ENCODE measurements around the gene PPA2. TPM values are rescaled to one million over a fixed set of nuclear protein-coding genes. Genes with fewer than 3 reads are reported as not detected.
A peak's percentile ranks its signal among the peaks of the same experiment; 100 is the strongest.

PPA2 gene
- 100 to 1,000 TPM in 1 of 2 donors, 10 to 100 TPM in 1; 88.5 to 113 TPM for total RNA-seq
- 10 to 100 TPM; 69.3 to 76.8 TPM for polyA plus RNA-seq (ENCODE audit: insufficient read length in 2 of 2)
- long read RNA-seq, donor 1, transcript PPA2-202 (11 exons, 1,414 nt), result minor isoform, 9 of 34 reads
- long read RNA-seq, donor 1, transcript PPA2-201 (12 exons, 1,684 nt), result major isoform, 17 of 34 reads
- long read RNA-seq, donor 1, partial matches to known transcripts, result 0 of 34 reads
- long read RNA-seq, donor 1, other reads (novel, unspliced or antisense), result 0 of 34 reads
- long read RNA-seq, donor 2, transcript PPA2-201 (12 exons, 1,684 nt), result major isoform, 6 of 7 reads
- long read RNA-seq, donor 2, partial matches to known transcripts, result 0 of 7 reads
- long read RNA-seq, donor 2, other reads (novel, unspliced or antisense), result 0 of 7 reads
- long read RNA-seq, donor 3, transcript PPA2-201 (12 exons, 1,684 nt), result major isoform, 19 of 26 reads
- long read RNA-seq, donor 3, partial matches to known transcripts, result 0 of 26 reads
- long read RNA-seq, donor 3, other reads (novel, unspliced or antisense), result 0 of 26 reads
- long read RNA-seq, donor 4, transcript PPA2-201 (12 exons, 1,684 nt), result major isoform, 39 of 81 reads
- long read RNA-seq, donor 4, partial matches to known transcripts, result 31 of 81 reads
- long read RNA-seq, donor 4, other reads (novel, unspliced or antisense), result 0 of 81 reads

GRCh38 chr4:105473324-105474098, at the start of gene PPA2:
Gene PPA2, minus strand, starts transcription at chr4:105474062. Its CDS starts 12 bp downstream, at chr4:105474050.
- H3K36me3 ChIP-seq (ENCODE audit: control insufficient read depth, insufficient read depth, low read length), result no peaks in the 10 kb centered on the region
- WGBS (ENCODE audit: insufficient coverage), result under 1% methylated on average over 69 of the region's 72 CpGs

DNA sequence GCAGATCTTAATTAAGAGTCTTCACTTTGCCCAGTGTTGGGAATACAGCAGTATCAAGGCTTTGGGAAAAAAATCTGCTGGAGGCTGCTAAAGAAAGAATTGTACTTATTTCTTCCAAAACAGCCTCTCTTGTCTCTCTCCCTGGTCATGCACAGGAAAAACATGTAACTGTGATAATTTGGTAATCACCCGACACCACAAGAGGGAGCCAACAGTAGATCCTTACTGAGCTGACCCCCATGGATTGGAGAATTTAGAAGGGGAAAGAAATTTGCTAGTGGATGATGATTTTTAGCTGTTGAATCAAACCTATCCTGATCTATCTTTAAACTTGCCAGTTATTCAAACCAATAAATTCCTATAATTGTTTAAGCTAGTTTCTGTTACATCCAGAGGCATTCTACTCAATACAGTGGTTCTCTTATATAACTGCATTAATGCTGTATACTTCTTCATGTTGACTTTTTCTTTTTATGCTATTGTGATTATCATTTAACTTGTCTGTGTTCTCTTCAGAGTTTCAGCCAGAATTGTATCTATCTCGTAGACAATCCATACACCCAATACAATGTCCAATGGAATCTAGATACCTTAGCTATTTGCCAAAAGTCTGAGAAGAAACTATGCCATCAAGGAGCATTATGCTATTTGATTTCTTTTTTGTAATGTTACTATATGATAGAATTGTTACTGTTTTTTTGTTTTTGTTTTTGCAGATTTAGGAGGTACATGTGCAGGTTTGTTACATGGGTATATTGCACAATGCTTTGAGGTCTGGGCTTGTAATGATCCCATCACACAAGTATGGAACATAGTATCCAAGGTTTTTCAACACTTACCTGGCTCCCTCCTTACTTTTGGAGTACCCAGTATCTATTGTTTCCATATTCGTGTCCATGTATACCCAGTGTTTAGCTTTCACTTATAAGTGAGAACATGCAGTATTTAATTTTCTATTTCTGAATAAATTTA, 47.2 kb upstream of the PPA2 start:
- no CpG with 5 or more reads among the region's 3 CpGs for WGBS (ENCODE audit: insufficient coverage)
- no peak overlapping the region for H3K27ac ChIP-seq (ENCODE audit: low read depth, low read length)
- no peaks in the 10 kb centered on the region for H3K4me1 ChIP-seq (ENCODE audit: control insufficient read depth, insufficient read depth, low read length)
- no peaks in the 10 kb centered on the region for H3K27me3 ChIP-seq (ENCODE audit: control insufficient read depth, insufficient read depth, low read length)
- no peaks in the 10 kb centered on the region for H3K36me3 ChIP-seq (ENCODE audit: control insufficient read depth, insufficient read depth, low read length)
- H3K4me3 ChIP-seq (ENCODE audit: low read depth, low read length), result no peak overlapping the region
- DNase-seq (ENCODE audit: low read depth in 4 of 6, low spot score in 6 of 6), result peak in 4 of 6 donors; percentile 28 to 84 (median 58)
- H3K9me3 ChIP-seq (ENCODE audit: control insufficient read depth, insufficient read depth, low read length), result no peaks in the 10 kb centered on the region

More at GRCh38 chr4:105473324-105474098, at the start of gene PPA2:
- Histone ChIP-seq H3K27me3 (ENCODE audit: control insufficient read depth, insufficient read depth, low read length) (no peaks in the 10 kb centered on the region), H3K4me1 (ENCODE audit: control insufficient read depth, insufficient read depth, low read length) (no peaks in the 10 kb centered on the region), H3K9me3 (ENCODE audit: control insufficient read depth, insufficient read depth, low read length) (no peaks in the 10 kb centered on the region), H3K4me3 (ENCODE audit: low read depth, low read length) (peak within 1 kb of the TSS; percentile 96), H3K27ac (ENCODE audit: low read depth, low read length) (peak within 1 kb of the TSS; percentile 98)
- peak; percentile 60 to 94 (median 72) for DNase-seq (ENCODE audit: low read depth in 4 of 6, low spot score in 6 of 6)

GRCh38 chr4:105510245-105510644, 36.4 kb upstream of the PPA2 start:
- DNase-seq (ENCODE audit: low read depth in 4 of 6, low spot score in 6 of 6), result peak in 1 of 6 donors; percentile 54
- H3K27me3 ChIP-seq (ENCODE audit: control insufficient read depth, insufficient read depth, low read length), result no peaks in the 10 kb centered on the region
- no peaks in the 10 kb centered on the region for H3K4me1 ChIP-seq (ENCODE audit: control insufficient read depth, insufficient read depth, low read length)
- no peak overlapping the region for H3K27ac ChIP-seq (ENCODE audit: low read depth, low read length)
- no peak overlapping the region for H3K4me3 ChIP-seq (ENCODE audit: low read depth, low read length)
- no peaks in the 10 kb centered on the region for H3K9me3 ChIP-seq (ENCODE audit: control insufficient read depth, insufficient read depth, low read length)
- H3K36me3 ChIP-seq (ENCODE audit: control insufficient read depth, insufficient read depth, low read length), result no peaks in the 10 kb centered on the region
- WGBS (ENCODE audit: insufficient coverage), result 89% methylated on average over 1 of the region's 2 CpGs

- Histone ChIP-seq H3K36me3 (ENCODE audit: control insufficient read depth, insufficient read depth, low read length) (no peaks in the 10 kb centered on the region), H3K9me3 (ENCODE audit: control insufficient read depth, insufficient read depth, low read length) (no peaks in the 10 kb centered on the region), H3K4me1 (ENCODE audit: control insufficient read depth, insufficient read depth, low read length) (no peaks in the 10 kb centered on the region), H3K27me3 (ENCODE audit: control insufficient read depth, insufficient read depth, low read length) (no peaks in the 10 kb centered on the region), H3K4me3 (ENCODE audit: low read depth, low read length) (no peak overlapping the region), H3K27ac (ENCODE audit: low read depth, low read length) (no peak overlapping the region)
- DNase-seq (ENCODE audit: low read depth in 4 of 6, low spot score in 6 of 6), result no peak
- no CpG with 5 or more reads among the region's 1 CpG for WGBS (ENCODE audit: insufficient coverage)
Measured at GRCh38 chr4:105509714-105510113, 35.9 kb upstream of the PPA2 start.

- Histone ChIP-seq H3K4me1 (ENCODE audit: control insufficient read depth, insufficient read depth, low read length) (no peaks in the 10 kb centered on the region), H3K4me3 (ENCODE audit: low read depth, low read length) (no peak overlapping the region), H3K36me3 (ENCODE audit: control insufficient read depth, insufficient read depth, low read length) (no peaks in the 10 kb centered on the region), H3K27me3 (ENCODE audit: control insufficient read depth, insufficient read depth, low read length) (no peaks in the 10 kb centered on the region), H3K9me3 (ENCODE audit: control insufficient read depth, insufficient read depth, low read length) (no peaks in the 10 kb centered on the region), H3K27ac (ENCODE audit: low read depth, low read length) (no peak overlapping the region)
- no CpG with 5 or more reads among the region's 1 CpG for WGBS (ENCODE audit: insufficient coverage)
- DNase-seq (ENCODE audit: low read depth in 4 of 6, low spot score in 6 of 6), result no peak
Measured at GRCh38 chr4:105509291-105509690, 35.4 kb upstream of the PPA2 start.

GRCh38 chr4:105504744-105505143, 30.9 kb upstream of the PPA2 start:
- no CpG with 5 or more reads among the region's 2 CpGs for WGBS (ENCODE audit: insufficient coverage)
- no peaks in the 10 kb centered on the region for H3K27me3 ChIP-seq (ENCODE audit: control insufficient read depth, insufficient read depth, low read length)
- no peaks in the 10 kb centered on the region for H3K4me1 ChIP-seq (ENCODE audit: control insufficient read depth, insufficient read depth, low read length)
- no peaks in the 10 kb centered on the region for H3K36me3 ChIP-seq (ENCODE audit: control insufficient read depth, insufficient read depth, low read length)
- H3K9me3 ChIP-seq (ENCODE audit: control insufficient read depth, insufficient read depth, low read length), result no peaks in the 10 kb centered on the region
- H3K27ac ChIP-seq (ENCODE audit: low read depth, low read length), result peak overlapping the region; percentile 10
- no peak overlapping the region for H3K4me3 ChIP-seq (ENCODE audit: low read depth, low read length)
- DNase-seq (ENCODE audit: low read depth in 4 of 6, low spot score in 6 of 6), result peak in 5 of 6 donors; percentile 47 to 89 (median 59)

DNA sequence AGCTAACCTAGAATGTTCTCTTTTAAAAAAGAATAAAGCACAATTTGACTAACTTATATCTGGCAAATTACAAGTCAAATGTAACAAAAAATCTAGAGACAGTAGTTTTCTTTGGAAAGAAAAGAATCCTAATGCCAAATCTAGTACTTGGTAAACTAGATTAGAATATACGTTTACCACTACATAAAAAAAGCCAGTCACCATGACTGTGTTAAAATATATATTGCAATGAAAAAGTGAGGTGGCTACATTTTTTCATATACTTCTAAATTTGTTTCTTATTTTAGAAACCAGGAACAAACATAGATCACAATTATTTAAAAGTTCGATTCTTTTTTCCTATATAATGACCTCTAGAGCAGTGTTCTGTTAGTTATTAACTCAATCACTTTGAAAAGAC, 29.6 kb upstream of the PPA2 start:
- Histone ChIP-seq H3K4me3 (ENCODE audit: low read depth, low read length) (no peak overlapping the region), H3K4me1 (ENCODE audit: control insufficient read depth, insufficient read depth, low read length) (no peaks in the 10 kb centered on the region), H3K36me3 (ENCODE audit: control insufficient read depth, insufficient read depth, low read length) (no peaks in the 10 kb centered on the region), H3K9me3 (ENCODE audit: control insufficient read depth, insufficient read depth, low read length) (no peaks in the 10 kb centered on the region), H3K27ac (ENCODE audit: low read depth, low read length) (no peak overlapping the region), H3K27me3 (ENCODE audit: control insufficient read depth, insufficient read depth, low read length) (no peaks in the 10 kb centered on the region)
- no CpG with 5 or more reads among the region's 2 CpGs for WGBS (ENCODE audit: insufficient coverage)
- DNase-seq (ENCODE audit: low read depth in 4 of 6, low spot score in 6 of 6), result no peak

- Histone ChIP-seq H3K4me1 (ENCODE audit: control insufficient read depth, insufficient read depth, low read length) (no peaks in the 10 kb centered on the region), H3K4me3 (ENCODE audit: low read depth, low read length) (no peak overlapping the region), H3K27ac (ENCODE audit: low read depth, low read length) (no peak overlapping the region), H3K9me3 (ENCODE audit: control insufficient read depth, insufficient read depth, low read length) (no peaks in the 10 kb centered on the region), H3K27me3 (ENCODE audit: control insufficient read depth, insufficient read depth, low read length) (no peaks in the 10 kb centered on the region), H3K36me3 (ENCODE audit: control insufficient read depth, insufficient read depth, low read length) (no peaks in the 10 kb centered on the region)
- no CpG with 5 or more reads among the region's 2 CpGs for WGBS (ENCODE audit: insufficient coverage)
- no peak for DNase-seq (ENCODE audit: low read depth in 4 of 6, low spot score in 6 of 6)
Measured at GRCh38 chr4:105496899-105497298, 23.0 kb upstream of the PPA2 start.

GRCh38 chr4:105495667-105496066, 21.8 kb upstream of the PPA2 start:
- 100% methylated on average over 1 of the region's 3 CpGs for WGBS (ENCODE audit: insufficient coverage)
- no peak overlapping the region for H3K27ac ChIP-seq (ENCODE audit: low read depth, low read length)
- H3K4me3 ChIP-seq (ENCODE audit: low read depth, low read length), result no peak overlapping the region
- H3K4me1 ChIP-seq (ENCODE audit: control insufficient read depth, insufficient read depth, low read length), result no peaks in the 10 kb centered on the region
- H3K9me3 ChIP-seq (ENCODE audit: control insufficient read depth, insufficient read depth, low read length), result no peaks in the 10 kb centered on the region
- DNase-seq (ENCODE audit: low read depth in 4 of 6, low spot score in 6 of 6), result no peak
- no peaks in the 10 kb centered on the region for H3K36me3 ChIP-seq (ENCODE audit: control insufficient read depth, insufficient read depth, low read length)
- no peaks in the 10 kb centered on the region for H3K27me3 ChIP-seq (ENCODE audit: control insufficient read depth, insufficient read depth, low read length)

Measured in spinal cord (tissue), 10 donors.